Measurements from ENCODE around the gene LDAH. TPM values are rescaled to one million over a fixed set of nuclear protein-coding genes. Genes with fewer than 3 reads are reported as not detected.
A peak's percentile ranks its signal among the peaks of the same experiment; 100 is the strongest.
"Not testable (repeated sequence)": the region's sequence is repeated elsewhere in the genome, so short reads cannot be mapped to it uniquely, and the experiment has no call there.

LDAH gene
- total RNA-seq, 4 donors from 2014 or later, result 7.5 to 58.5 (median 15.2) TPM

GRCh38 chr2:20796374-20796791, 26.5 kb downstream of the LDAH start:
- intact Hi-C loops (cut with DNase I; ENCODE audit: low total_unique reads) (no loop called here), in situ Hi-C loops (cut with MboI; ENCODE audit: low pct_ligation_motif_present in 1 of 4, low pct_unique_long_range_greater_than_20kb in 1 of 4, low sequenced_read_pairs in 3 of 4) (no loop called here)
- TF ChIP-seq CTCF (IDR thresholded peaks at IDR 0.05) (no peak), POLR2AphosphoS5 (IDR thresholded peaks at IDR 0.05) (no peak), POLR2A (IDR thresholded peaks at IDR 0.05) (no peak), EP300 (IDR thresholded peaks at IDR 0.05; ENCODE audit: low read depth) (no peak)
- H3K4me1 ChIP-seq, result no peaks in the 10 kb centered on the region
- no peak overlapping the region for H3K27ac ChIP-seq
- H3K27me3 ChIP-seq, result no peaks in the 10 kb centered on the region
- H3K4me3 ChIP-seq, result no peak overlapping the region
- 89 to 100% methylated on average over 1 of the region's 1 CpG for WGBS, 2 donors (ENCODE audit: low coverage in 1 of 2)
- DNase-seq, result no peak
- no peaks in the 10 kb centered on the region for H3K9me3 ChIP-seq
- no peaks in the 10 kb centered on the region for H3K36me3 ChIP-seq

- in situ Hi-C loops (cut with MboI; ENCODE audit: low pct_ligation_motif_present in 1 of 4, low pct_unique_long_range_greater_than_20kb in 1 of 4, low sequenced_read_pairs in 3 of 4); intact Hi-C loops (cut with DNase I; ENCODE audit: low total_unique reads); H3K4me3 ChIP-seq; H3K4me1 ChIP-seq; DNase-seq; H3K36me3 ChIP-seq; H3K27ac ChIP-seq; H3K27me3 ChIP-seq; H3K9me3 ChIP-seq: not testable (repeated sequence)
- 92 to 97% methylated on average over 3 of the region's 3 CpGs for WGBS, 2 donors (ENCODE audit: low coverage in 1 of 2)
Measured at GRCh38 chr2:20793944-20794343, 29.0 kb downstream of the LDAH start.

GRCh38 chr2:20781656-20782265, 41.1 kb downstream of the LDAH start:
- 85 to 94% methylated on average over 2 to 3 of the region's 3 CpGs for WGBS, 2 donors (ENCODE audit: low coverage in 1 of 2)
- Histone ChIP-seq H3K36me3 (no peaks in the 10 kb centered on the region), H3K4me1 (no peaks in the 10 kb centered on the region), H3K27me3 (no peaks in the 10 kb centered on the region), H3K27ac (no peak overlapping the region), H3K4me3 (no peak overlapping the region), H3K9me3 (no peaks in the 10 kb centered on the region)
- in situ Hi-C loops (cut with MboI; ENCODE audit: low pct_ligation_motif_present in 1 of 4, low pct_unique_long_range_greater_than_20kb in 1 of 4, low sequenced_read_pairs in 3 of 4), result no loop called here
- DNase-seq, result no peak
- TF ChIP-seq CTCF (IDR thresholded peaks at IDR 0.05) (peak in 3 of 5 experiments; percentile 20 to 44 (median 36)), EP300 (IDR thresholded peaks at IDR 0.05; ENCODE audit: low read depth) (no peak)
- intact Hi-C loops (cut with DNase I; ENCODE audit: low total_unique reads), result no loop called here

GRCh38 chr2:20771299-20771698, 51.6 kb downstream of the LDAH start:
- DNase-seq, result no peak
- Histone ChIP-seq H3K27ac (no peak overlapping the region), H3K4me3 (no peak overlapping the region), H3K36me3 (peaks cover 0 to 16% (median 3%) of the 10 kb centered on the region in 4 donors), H3K27me3 (no peaks in the 10 kb centered on the region), H3K4me1 (no peaks in the 10 kb centered on the region), H3K9me3 (no peaks in the 10 kb centered on the region)
- 86 to 100% methylated on average over 1 of the region's 1 CpG for WGBS, 2 donors (ENCODE audit: low coverage in 1 of 2)
- intact Hi-C loops (cut with DNase I; ENCODE audit: low total_unique reads) (no loop called here), in situ Hi-C loops (cut with MboI; ENCODE audit: low pct_ligation_motif_present in 1 of 4, low pct_unique_long_range_greater_than_20kb in 1 of 4, low sequenced_read_pairs in 3 of 4) (no loop called here)
- TF ChIP-seq CTCF (IDR thresholded peaks at IDR 0.05) (no peak), EP300 (IDR thresholded peaks at IDR 0.05; ENCODE audit: low read depth) (no peak), POLR2A (IDR thresholded peaks at IDR 0.05) (no peak), POLR2AphosphoS5 (IDR thresholded peaks at IDR 0.05) (no peak)
